ENCODE data around the gene CLIP1. TPM values are rescaled to one million over a fixed set of nuclear protein-coding genes. Genes with fewer than 3 reads are reported as not detected.

Gene CLIP1
- total and polyA plus RNA-seq, 2 donors: 53.4 to 69.2 TPM

GRCh38 chr12:122322501-122322900 lies 100.0 kb downstream of the CLIP1 start:
- no peak for DNase-seq (ENCODE audit: extremely low spot score)
- no peaks in the 10 kb centered on the region for H3K4me1 ChIP-seq (ENCODE audit: insufficient read depth)
- H3K27ac ChIP-seq (ENCODE audit: low read depth): no peak overlapping the region
- no peak overlapping the region for H3K4me3 ChIP-seq (ENCODE audit: low read depth, low read length)
- no peaks in the 10 kb centered on the region for H3K36me3 ChIP-seq (ENCODE audit: insufficient read depth)
- 86% methylated on average over 8 of the region's 8 CpGs for WGBS

- H3K4me3 ChIP-seq (ENCODE audit: low read depth, low read length): no peak overlapping the region
- no peaks in the 10 kb centered on the region for H3K36me3 ChIP-seq (ENCODE audit: insufficient read depth)
- DNase-seq (ENCODE audit: extremely low spot score): no peak
- 74% methylated on average over 8 of the region's 8 CpGs for WGBS
- no peaks in the 10 kb centered on the region for H3K4me1 ChIP-seq (ENCODE audit: insufficient read depth)
- peak overlapping the region; percentile 32 for H3K27ac ChIP-seq (ENCODE audit: low read depth)
Measured at GRCh38 chr12:122318607-122319605, 103.6 kb downstream of the CLIP1 start.

GRCh38 chr12:122312926-122313325 lies 109.5 kb downstream of the CLIP1 start:
- Histone ChIP-seq H3K4me1 (ENCODE audit: insufficient read depth) (no peaks in the 10 kb centered on the region), H3K27ac (ENCODE audit: low read depth) (no peak overlapping the region), H3K36me3 (ENCODE audit: insufficient read depth) (peaks cover 3% of the 10 kb centered on the region), H3K4me3 (ENCODE audit: low read depth, low read length) (no peak overlapping the region)
- WGBS: 94% methylated on average over 5 of the region's 5 CpGs
- DNase-seq (ENCODE audit: extremely low spot score): no peak

DNA sequence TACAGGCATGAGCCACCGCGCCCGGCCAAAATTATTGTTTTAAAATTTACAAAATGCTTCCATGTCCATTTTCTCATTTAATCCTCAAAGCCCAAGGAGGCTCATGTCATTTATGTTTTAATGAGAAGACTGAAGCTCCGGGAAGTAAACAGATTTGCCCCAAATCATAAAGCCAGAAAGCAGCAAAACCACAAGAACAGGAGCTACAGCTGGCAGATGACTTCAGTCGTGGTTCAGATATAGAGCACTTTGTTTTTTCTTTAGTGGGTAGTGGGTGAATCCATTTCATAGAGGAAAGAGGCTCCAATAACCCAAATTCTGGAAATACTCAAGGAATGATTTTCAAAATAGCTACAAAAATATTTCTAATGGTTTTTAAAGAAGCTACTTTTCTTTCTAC lies 110.8 kb downstream of the CLIP1 start:
- Histone ChIP-seq H3K36me3 (ENCODE audit: insufficient read depth) (peaks cover 3% of the 10 kb centered on the region), H3K4me3 (ENCODE audit: low read depth, low read length) (no peak overlapping the region), H3K4me1 (ENCODE audit: insufficient read depth) (no peaks in the 10 kb centered on the region), H3K27ac (ENCODE audit: low read depth) (no peak overlapping the region)
- DNase-seq (ENCODE audit: extremely low spot score): no peak
- WGBS: 86% methylated on average over 5 of the region's 5 CpGs

- no peak for DNase-seq (ENCODE audit: extremely low spot score)
- WGBS: 88% methylated on average over 3 of the region's 3 CpGs
- Histone ChIP-seq H3K4me1 (ENCODE audit: insufficient read depth) (no peaks in the 10 kb centered on the region), H3K4me3 (ENCODE audit: low read depth, low read length) (no peak overlapping the region), H3K36me3 (ENCODE audit: insufficient read depth) (peaks cover 3% of the 10 kb centered on the region), H3K27ac (ENCODE audit: low read depth) (no peak overlapping the region)
Measured at GRCh38 chr12:122310626-122311333, 111.7 kb downstream of the CLIP1 start.

DNA sequence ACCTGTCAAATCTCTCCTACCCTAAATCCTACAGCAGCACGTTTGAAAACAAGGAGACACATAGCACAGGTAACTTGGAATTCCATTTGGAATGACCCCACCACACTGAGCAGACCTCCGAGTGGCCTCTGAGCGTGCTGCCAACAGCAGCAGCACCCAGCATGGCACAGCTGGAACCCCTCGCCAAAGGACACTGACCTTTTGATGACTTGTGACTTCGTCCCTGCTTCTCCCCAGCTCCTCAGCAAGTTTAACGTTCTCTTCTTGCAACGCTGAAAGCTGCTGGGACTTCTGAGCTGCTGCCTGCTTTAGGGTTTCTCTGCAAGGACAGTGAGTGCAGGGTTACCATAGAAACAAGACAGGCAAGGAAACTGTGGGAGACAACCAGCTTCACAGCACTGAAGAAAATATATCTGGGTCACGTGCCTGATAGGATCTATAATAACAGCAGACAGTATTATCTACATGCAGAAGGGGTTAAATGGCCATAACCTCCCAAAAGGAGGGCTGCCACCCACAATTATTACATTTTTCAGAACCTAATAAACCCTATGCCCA lies 112.8 kb downstream of the CLIP1 start:
- no peaks in the 10 kb centered on the region for H3K4me1 ChIP-seq (ENCODE audit: insufficient read depth)
- no peak overlapping the region for H3K27ac ChIP-seq (ENCODE audit: low read depth)
- peaks cover 3% of the 10 kb centered on the region for H3K36me3 ChIP-seq (ENCODE audit: insufficient read depth)
- 67% methylated on average over 8 of the region's 8 CpGs for WGBS
- no peak for DNase-seq (ENCODE audit: extremely low spot score)
- no peak overlapping the region for H3K4me3 ChIP-seq (ENCODE audit: low read depth, low read length)

DNA sequence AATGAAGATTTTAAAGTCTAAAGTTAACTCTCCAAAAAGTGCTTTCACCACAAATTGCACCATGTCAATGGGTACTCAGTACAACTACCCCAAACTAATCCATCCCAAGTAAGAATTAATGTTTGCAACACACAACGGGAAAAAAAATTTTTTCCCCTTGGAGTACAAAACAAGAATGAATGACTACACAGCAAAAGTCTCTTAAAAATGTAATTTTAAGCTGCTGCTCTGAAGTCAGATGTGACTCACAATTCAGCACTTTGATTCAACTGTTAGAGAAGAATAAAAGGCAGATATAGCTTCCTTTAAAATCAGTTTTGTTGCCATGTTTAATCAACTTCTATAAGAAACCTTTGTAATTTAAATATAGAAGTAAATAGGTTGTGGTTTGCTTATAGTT lies 113.7 kb downstream of the CLIP1 start:
- 89% methylated on average over 1 of the region's 1 CpG for WGBS
- no peak overlapping the region for H3K27ac ChIP-seq (ENCODE audit: low read depth)
- peaks cover 3% of the 10 kb centered on the region for H3K36me3 ChIP-seq (ENCODE audit: insufficient read depth)
- no peak overlapping the region for H3K4me3 ChIP-seq (ENCODE audit: low read depth, low read length)
- no peak for DNase-seq (ENCODE audit: extremely low spot score)
- no peaks in the 10 kb centered on the region for H3K4me1 ChIP-seq (ENCODE audit: insufficient read depth)

DNA sequence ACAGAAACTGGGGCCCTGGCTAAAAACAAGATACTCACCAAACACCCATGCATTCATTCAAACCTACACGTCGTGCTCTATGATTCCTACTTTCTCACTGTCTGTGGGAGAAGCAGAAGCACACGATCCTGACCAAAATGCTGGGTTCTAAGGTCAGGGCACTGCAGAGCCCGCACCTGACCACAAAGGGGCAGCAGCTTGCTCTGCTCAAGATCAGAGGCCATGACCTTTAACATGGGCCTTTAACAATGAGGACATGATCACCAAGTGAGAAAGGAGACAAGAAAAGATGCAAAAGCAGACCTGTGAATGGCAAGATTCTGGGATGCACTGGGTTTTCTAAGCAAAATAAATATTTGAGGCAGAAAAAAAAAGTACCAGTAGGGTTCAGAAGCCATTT lies 116.1 kb downstream of the CLIP1 start:
- H3K4me1 ChIP-seq (ENCODE audit: insufficient read depth): no peaks in the 10 kb centered on the region
- WGBS: 71% methylated on average over 4 of the region's 4 CpGs
- H3K27ac ChIP-seq (ENCODE audit: low read depth): no peak overlapping the region
- H3K4me3 ChIP-seq (ENCODE audit: low read depth, low read length): no peak overlapping the region
- no peak for DNase-seq (ENCODE audit: extremely low spot score)
- peaks cover 3% of the 10 kb centered on the region for H3K36me3 ChIP-seq (ENCODE audit: insufficient read depth)

- 75% methylated on average over 1 of the region's 1 CpG for WGBS
- DNase-seq (ENCODE audit: extremely low spot score): no peak
- H3K4me1 ChIP-seq (ENCODE audit: insufficient read depth): no peaks in the 10 kb centered on the region
- no peak overlapping the region for H3K4me3 ChIP-seq (ENCODE audit: low read depth, low read length)
- peaks cover 3% of the 10 kb centered on the region for H3K36me3 ChIP-seq (ENCODE audit: insufficient read depth)
- no peak overlapping the region for H3K27ac ChIP-seq (ENCODE audit: low read depth)
Measured at GRCh38 chr12:122304924-122305323, 117.5 kb downstream of the CLIP1 start.

GRCh38 chr12:122303068-122303467 lies 119.4 kb downstream of the CLIP1 start:
- 70% methylated on average over 4 of the region's 4 CpGs for WGBS
- Histone ChIP-seq H3K4me3 (ENCODE audit: low read depth, low read length) (no peak overlapping the region), H3K4me1 (ENCODE audit: insufficient read depth) (no peaks in the 10 kb centered on the region), H3K27ac (ENCODE audit: low read depth) (no peak overlapping the region), H3K36me3 (ENCODE audit: insufficient read depth) (no peaks in the 10 kb centered on the region)
- DNase-seq (ENCODE audit: extremely low spot score): no peak

DNA sequence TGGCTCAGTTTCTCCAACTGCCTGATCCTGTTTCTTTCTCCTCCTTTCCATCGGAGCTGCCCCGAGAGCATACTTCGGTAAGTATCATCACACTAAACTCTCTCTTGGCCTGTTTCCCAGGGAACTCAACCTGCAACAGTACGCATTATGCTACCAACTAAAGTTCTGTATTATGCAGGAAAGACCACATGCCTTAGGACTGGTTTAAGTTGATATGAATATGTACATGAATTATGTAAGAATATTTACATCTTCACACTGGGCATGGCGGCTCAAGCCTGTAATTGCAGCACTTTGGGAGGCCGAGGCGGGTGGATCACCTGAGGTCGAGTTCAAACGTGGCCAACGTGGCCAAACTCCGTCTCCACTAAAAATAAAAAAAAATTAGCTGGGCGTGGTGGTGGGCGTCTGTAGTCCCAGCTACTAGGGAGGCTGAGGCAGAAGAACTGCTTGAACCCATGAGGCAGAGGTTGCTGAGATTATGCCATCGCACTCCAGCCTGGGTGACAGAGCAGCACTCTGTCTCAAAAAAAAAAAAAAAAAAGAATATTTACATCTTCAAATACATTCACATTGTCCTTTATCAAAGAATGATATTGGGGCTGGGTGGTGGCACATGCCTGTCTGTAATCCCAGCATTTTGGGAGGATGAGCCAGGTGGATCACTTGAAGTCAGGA lies 124.3 kb downstream of the CLIP1 start:
- no peak overlapping the region for H3K4me3 ChIP-seq (ENCODE audit: low read depth, low read length)
- H3K27ac ChIP-seq (ENCODE audit: low read depth): no peak overlapping the region
- no peaks in the 10 kb centered on the region for H3K36me3 ChIP-seq (ENCODE audit: insufficient read depth)
- WGBS: 94% methylated on average over 14 of the region's 14 CpGs
- DNase-seq (ENCODE audit: extremely low spot score): no peak
- H3K4me1 ChIP-seq (ENCODE audit: insufficient read depth): no peaks in the 10 kb centered on the region

GRCh38 chr12:122297494-122297893 lies 125.0 kb downstream of the CLIP1 start:
- H3K4me1 ChIP-seq (ENCODE audit: insufficient read depth): no peaks in the 10 kb centered on the region
- H3K4me3 ChIP-seq (ENCODE audit: low read depth, low read length): no peak overlapping the region
- no peak for DNase-seq (ENCODE audit: extremely low spot score)
- no peaks in the 10 kb centered on the region for H3K36me3 ChIP-seq (ENCODE audit: insufficient read depth)
- 93% methylated on average over 9 of the region's 9 CpGs for WGBS
- H3K27ac ChIP-seq (ENCODE audit: low read depth): no peak overlapping the region

DNA sequence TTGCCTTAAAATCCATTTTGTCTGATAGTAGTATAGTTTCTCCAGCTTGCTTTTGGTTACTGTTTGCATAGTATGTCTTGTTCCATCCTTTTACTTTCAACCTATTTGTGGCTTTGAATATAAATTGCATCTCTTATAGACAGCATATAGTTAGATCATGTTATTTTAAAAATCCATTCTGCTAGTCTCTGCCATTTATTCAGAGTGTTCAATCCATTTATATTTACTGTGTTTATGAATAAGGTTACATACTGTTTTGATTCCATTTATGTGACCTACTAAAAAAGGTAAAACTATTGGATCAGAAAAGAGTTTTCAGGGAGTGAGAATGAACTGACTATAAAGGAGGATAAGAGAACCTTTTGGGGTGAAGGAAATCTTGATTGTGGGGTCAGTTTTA lies 126.6 kb downstream of the CLIP1 start:
- no peak overlapping the region for H3K27ac ChIP-seq (ENCODE audit: low read depth)
- H3K4me1 ChIP-seq (ENCODE audit: insufficient read depth): no peaks in the 10 kb centered on the region
- H3K36me3 ChIP-seq (ENCODE audit: insufficient read depth): no peaks in the 10 kb centered on the region
- H3K4me3 ChIP-seq (ENCODE audit: low read depth, low read length): no peak overlapping the region
- no peak for DNase-seq (ENCODE audit: extremely low spot score)

Data from urinary bladder (tissue), 4 donors.